ENCODE results near the gene FAM229A. TPM values are rescaled to one million over a fixed set of nuclear protein-coding genes. Genes with fewer than 3 reads are reported as not detected.

FAM229A gene, protein sequence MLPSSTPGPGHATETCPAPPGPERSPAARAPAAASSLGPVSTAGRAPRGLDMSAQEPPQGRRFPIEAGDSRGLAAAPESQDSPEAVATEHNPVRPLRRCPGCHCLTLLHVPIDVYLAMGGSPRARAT
- 3.9 TPM for total RNA-seq (2013)
- polyA plus RNA-seq (10 to 100 TPM in 1 of 3 donors, not detected in 2; 19.9 TPM), polyA minus RNA-seq (1.6 and 2.5 TPM in 2 replicates), total RNA-seq (0.75 to 11.2 (median 6.2) reads per million in 11 experiments)

DNA sequence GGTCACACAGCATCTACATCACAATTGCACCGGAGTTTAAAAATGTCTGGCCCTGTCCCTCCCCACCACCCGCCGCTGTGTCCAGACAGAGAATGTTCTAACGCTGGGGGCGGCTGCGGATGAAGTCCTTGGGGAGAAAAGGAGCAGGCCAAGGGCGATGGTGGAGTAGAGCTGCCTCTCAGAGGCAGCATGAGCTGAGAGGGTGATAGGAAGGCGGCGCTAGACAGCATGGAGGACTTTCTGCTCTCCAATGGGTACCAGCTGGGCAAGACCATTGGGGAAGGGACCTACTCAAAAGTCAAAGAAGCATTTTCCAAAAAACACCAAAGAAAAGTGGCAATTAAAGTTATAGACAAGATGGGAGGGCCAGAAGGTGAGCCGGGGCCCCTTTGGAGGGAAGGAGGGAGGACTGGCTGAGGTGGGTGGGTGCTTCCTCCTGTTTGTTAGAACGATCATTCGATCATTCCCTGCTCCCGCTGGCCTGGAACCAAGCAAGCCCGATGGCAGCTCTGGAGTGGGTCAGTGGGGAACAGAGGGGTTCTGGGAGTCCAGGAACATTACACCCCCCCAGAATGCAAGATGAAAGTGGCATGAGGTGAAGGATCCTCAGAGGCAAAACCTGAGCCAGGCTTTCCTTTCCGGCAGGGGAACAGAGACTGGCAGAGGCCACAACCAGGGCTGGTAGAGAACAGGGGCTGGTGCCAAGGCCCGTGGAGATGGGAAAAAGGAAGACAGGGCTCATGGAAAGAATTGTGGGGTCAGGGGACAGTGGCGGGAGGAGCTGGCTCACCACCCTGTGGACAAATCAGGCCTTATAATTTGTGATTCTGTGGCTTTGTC lies at the start of gene FAM229A, which contains the start of gene TSSK3:
FAM229A (minus strand) TSS at position 12 of the 840 bp plus-strand sequence. CDS start 394 bp downstream, outside the sequence.
TSSK3 (plus strand) TSS at position 66 of the 840 bp plus-strand sequence; CDS start at position 229, 163 bp downstream.
- Histone ChIP-seq H3K36me3 (replicated peaks in 1 of 2; ENCODE audit: control insufficient read depth in 1 of 2, insufficient read depth in 2 of 2, low read length in 2 of 2) (peaks cover 34 to 46% of the 10 kb centered on the region in 2 donors), H4K20me1 (ENCODE audit: insufficient read depth, low read length) (peaks cover 23% of the 10 kb centered on the region), H3K4me3 (replicated peaks in 1 of 3; ENCODE audit: low read depth in 2 of 3, low read length in 3 of 3) (peak within 1 kb of the TSS in 1 of 3 experiments; percentile 54), H2AFZ (ENCODE audit: insufficient read depth, low read depth, low read length, poor library complexity, severe bottlenecking) (peak within 1 kb of the TSS; percentile 35), H3K79me2 (ENCODE audit: insufficient read depth, low read length) (no peaks in the 10 kb centered on the region), H3K27me3 (ENCODE audit: control insufficient read depth in 2 of 2, insufficient read depth in 2 of 2, low read length in 2 of 2) (peaks cover 3 to 17% of the 10 kb centered on the region in 2 donors), H3K9ac (ENCODE audit: insufficient read depth, low read length, poor library complexity, severe bottlenecking) (peak within 1 kb of the TSS; percentile 27), H3K27ac (ENCODE audit: low read depth in 1 of 2, low read length in 2 of 2) (no peak within 1 kb of the TSS), H3K9me3 (replicated peaks in 1 of 2; ENCODE audit: control insufficient read depth in 1 of 2, insufficient read depth in 1 of 2, low read length in 2 of 2) (no peaks in the 10 kb centered on the region), H3K4me2 (replicated peaks; ENCODE audit: extremely low read depth, low read length, poor library complexity, severe bottlenecking) (peak within 1 kb of the TSS; percentile 61), H3K4me1 (ENCODE audit: control insufficient read depth in 1 of 2, insufficient read depth in 2 of 2, low read length in 2 of 2) (peaks cover 6 to 14% of the 10 kb centered on the region in 2 donors)
- H3K4me3 Mint-ChIP-seq: peak within 1 kb of the TSS; percentile 31 to 82
- no peak within 1 kb of the TSS for H3K27ac Mint-ChIP-seq
- 86% methylated on average over 6 of the region's 17 CpGs for WGBS (ENCODE audit: insufficient coverage)
- intact Hi-C loops (cut with micrococcal nuclease): no loop called here
- no peak for DNase-seq
- H3K9me3 Mint-ChIP-seq: peaks cover 0 to 13% (median 3%) of the 10 kb centered on the region in 7 donors
- H3K36me3 Mint-ChIP-seq: peaks cover 52 to 57% of the 10 kb centered on the region in 2 donors
- H3K4me1 Mint-ChIP-seq: peaks cover 16% of the 10 kb centered on the region
- H3K27me3 Mint-ChIP-seq (ENCODE audit: low read depth in 3 of 3): peaks cover 20 to 41% (median 31%) of the 10 kb centered on the region in 3 donors
- TF ChIP-seq, protein P1, sequence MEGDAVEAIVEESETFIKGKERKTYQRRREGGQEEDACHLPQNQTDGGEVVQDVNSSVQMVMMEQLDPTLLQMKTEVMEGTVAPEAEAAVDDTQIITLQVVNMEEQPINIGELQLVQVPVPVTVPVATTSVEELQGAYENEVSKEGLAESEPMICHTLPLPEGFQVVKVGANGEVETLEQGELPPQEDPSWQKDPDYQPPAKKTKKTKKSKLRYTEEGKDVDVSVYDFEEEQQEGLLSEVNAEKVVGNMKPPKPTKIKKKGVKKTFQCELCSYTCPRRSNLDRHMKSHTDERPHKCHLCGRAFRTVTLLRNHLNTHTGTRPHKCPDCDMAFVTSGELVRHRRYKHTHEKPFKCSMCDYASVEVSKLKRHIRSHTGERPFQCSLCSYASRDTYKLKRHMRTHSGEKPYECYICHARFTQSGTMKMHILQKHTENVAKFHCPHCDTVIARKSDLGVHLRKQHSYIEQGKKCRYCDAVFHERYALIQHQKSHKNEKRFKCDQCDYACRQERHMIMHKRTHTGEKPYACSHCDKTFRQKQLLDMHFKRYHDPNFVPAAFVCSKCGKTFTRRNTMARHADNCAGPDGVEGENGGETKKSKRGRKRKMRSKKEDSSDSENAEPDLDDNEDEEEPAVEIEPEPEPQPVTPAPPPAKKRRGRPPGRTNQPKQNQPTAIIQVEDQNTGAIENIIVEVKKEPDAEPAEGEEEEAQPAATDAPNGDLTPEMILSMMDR (IDR thresholded peaks at IDR 0.05): no peak

DNA sequence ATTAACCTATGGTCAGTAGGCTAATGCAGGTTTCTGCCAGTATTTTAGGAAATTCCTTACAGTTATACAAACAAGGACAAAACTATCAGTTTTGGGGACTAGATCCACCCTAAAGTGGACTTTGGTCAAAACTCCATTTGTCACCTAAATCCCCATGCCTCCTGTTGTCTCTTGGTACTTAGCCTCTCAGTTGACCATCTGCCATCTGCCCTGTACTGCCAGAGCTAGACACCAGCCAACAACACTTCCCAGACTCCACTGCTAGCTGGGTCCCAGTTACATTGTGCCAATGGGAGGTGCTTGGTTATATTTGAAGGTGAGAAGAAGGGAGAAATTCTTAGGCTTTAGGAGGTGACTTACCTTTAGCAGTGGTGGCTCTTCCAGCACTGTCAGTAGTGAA lies 49.0 kb upstream of the FAM229A start:
- H3K9me3 ChIP-seq (replicated peaks in 1 of 2; ENCODE audit: control insufficient read depth in 1 of 2, insufficient read depth in 1 of 2, low read length in 2 of 2): peaks cover 9 to 20% of the 10 kb centered on the region in 2 donors
- no peaks in the 10 kb centered on the region for H3K36me3 ChIP-seq (replicated peaks in 1 of 2; ENCODE audit: control insufficient read depth in 1 of 2, insufficient read depth in 2 of 2, low read length in 2 of 2)
- H2AFZ ChIP-seq (ENCODE audit: insufficient read depth, low read depth, low read length, poor library complexity, severe bottlenecking): no peak overlapping the region
- H3K4me3 ChIP-seq (replicated peaks in 1 of 3; ENCODE audit: low read depth in 2 of 3, low read length in 3 of 3): no peak overlapping the region
- H3K27me3 Mint-ChIP-seq (ENCODE audit: low read depth in 3 of 3): peaks cover 2 to 15% (median 9%) of the 10 kb centered on the region in 3 donors
- peaks cover 4 to 6% of the 10 kb centered on the region in 2 donors for H3K27me3 ChIP-seq (ENCODE audit: control insufficient read depth in 2 of 2, insufficient read depth in 2 of 2, low read length in 2 of 2)
- no peak overlapping the region for H3K27ac Mint-ChIP-seq
- H3K27ac ChIP-seq (ENCODE audit: low read depth in 1 of 2, low read length in 2 of 2): no peak overlapping the region
- intact Hi-C loops (cut with micrococcal nuclease): loop anchor here in 1 of 2 donors (5.0 kb wide), 2 partner anchors 74 to 194 kb away; partner anchors contain the start of gene MARCKSL1
- no peaks in the 10 kb centered on the region for H4K20me1 ChIP-seq (ENCODE audit: insufficient read depth, low read length)
- no peaks in the 10 kb centered on the region for H3K4me1 Mint-ChIP-seq
- DNase-seq: no peak
- no peaks in the 10 kb centered on the region for H3K4me1 ChIP-seq (ENCODE audit: control insufficient read depth in 1 of 2, insufficient read depth in 2 of 2, low read length in 2 of 2)
- no peaks in the 10 kb centered on the region for H3K36me3 Mint-ChIP-seq
- no peak overlapping the region for H3K9ac ChIP-seq (ENCODE audit: insufficient read depth, low read length, poor library complexity, severe bottlenecking)
- H3K9me3 Mint-ChIP-seq: peaks cover 7 to 25% (median 13%) of the 10 kb centered on the region in 7 donors
- TF ChIP-seq, protein P1 (IDR thresholded peaks at IDR 0.05): no peak
- H3K4me3 Mint-ChIP-seq: no peak overlapping the region
- no peak overlapping the region for H3K4me2 ChIP-seq (replicated peaks; ENCODE audit: extremely low read depth, low read length, poor library complexity, severe bottlenecking)
- H3K79me2 ChIP-seq (ENCODE audit: insufficient read depth, low read length): no peaks in the 10 kb centered on the region

Data from CD14-positive monocyte (primary cell).